T47D (cell line): ENCODE measurements around the gene ITGB5.

Experiments used
- DNase-seq, 2 experiments: peaks; one replicate each; pipeline versions ENCODE4 v3.0.0 to v3.0.0-alpha.2; 2011 to 2012; ENCODE audit warnings: low read depth in 1 of 2, low spot score in 1 of 2
- JUND ChIP-seq: IDR thresholded peaks from 2 replicates; pipeline ENCODE4 v1.6.1; 2012; ENCODE audit warnings: low read depth
- in situ Hi-C: cut with HindIII; loops from 2 replicates; pipeline ENCODE4 v1.10.0; 2016; ENCODE audit warnings: low sequenced_read_pairs, low pct_unique_long_range_greater_than_20kb

Gene ITGB5

DNA sequence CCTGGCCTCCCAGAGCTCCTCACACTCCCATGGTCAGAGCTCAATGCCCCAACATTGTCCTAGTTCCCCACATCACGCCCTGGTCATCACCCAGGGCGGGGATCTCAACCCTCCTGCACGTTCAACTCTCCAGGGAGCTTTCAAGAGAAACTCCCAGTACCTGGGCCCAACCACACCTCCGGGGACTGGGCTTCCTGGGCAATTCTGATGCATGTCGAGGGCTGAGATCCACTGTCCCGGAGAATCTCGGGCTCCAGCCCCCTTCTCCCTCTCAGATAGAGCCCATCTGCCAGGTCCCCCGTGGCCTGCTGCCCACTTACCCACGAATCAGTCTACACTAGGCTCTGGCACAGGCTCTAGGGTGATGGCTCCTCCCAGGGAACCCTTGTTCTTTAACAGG is 117.7 kb downstream of the ITGB5 start:
- no peak for TF ChIP-seq JUND
- no peak for DNase-seq
- in situ Hi-C loops = no loop called here

- peak; percentile 72 for DNase-seq
- in situ Hi-C loops = no loop called here
Measured at GRCh38 chr3:124768812-124769211, 118.4 kb downstream of the ITGB5 start.

DNA sequence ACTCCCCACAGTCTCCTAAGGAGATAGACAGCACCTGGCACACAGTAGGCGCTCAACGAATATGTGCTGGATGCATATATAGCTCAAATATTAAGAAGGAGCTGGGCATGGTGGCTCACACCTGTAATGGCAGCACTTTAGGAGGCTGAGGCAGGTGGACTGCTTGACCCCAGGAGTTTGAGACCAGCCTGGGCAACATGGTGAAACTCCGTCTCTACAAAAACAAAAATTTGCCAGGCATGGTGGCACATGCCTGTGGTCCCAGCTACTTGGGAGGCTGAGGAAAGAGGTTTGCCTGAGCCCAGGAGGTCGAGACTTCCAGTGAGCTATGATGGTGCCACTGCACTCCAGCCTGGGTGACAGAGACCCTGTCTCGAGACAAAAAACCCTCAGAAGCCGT is 119.5 kb downstream of the ITGB5 start:
- no peak for DNase-seq
- in situ Hi-C loops = no loop called here

More at GRCh38 chr3:124768812-124769211, 118.4 kb downstream of the ITGB5 start:
- no peak for TF ChIP-seq JUND

GRCh38 chr3:124767264-124767663 is 119.9 kb downstream of the ITGB5 start:
- in situ Hi-C loops = no loop called here
- no peak for DNase-seq
- TF ChIP-seq JUND = no peak

More for the DNA sequence above, 119.5 kb downstream of the ITGB5 start:
- no peak for TF ChIP-seq JUND

GRCh38 chr3:124766113-124767095 is 120.8 kb downstream of the ITGB5 start:
- in situ Hi-C loops = no loop called here
- no peak for TF ChIP-seq JUND
- DNase-seq = no peak

DNA sequence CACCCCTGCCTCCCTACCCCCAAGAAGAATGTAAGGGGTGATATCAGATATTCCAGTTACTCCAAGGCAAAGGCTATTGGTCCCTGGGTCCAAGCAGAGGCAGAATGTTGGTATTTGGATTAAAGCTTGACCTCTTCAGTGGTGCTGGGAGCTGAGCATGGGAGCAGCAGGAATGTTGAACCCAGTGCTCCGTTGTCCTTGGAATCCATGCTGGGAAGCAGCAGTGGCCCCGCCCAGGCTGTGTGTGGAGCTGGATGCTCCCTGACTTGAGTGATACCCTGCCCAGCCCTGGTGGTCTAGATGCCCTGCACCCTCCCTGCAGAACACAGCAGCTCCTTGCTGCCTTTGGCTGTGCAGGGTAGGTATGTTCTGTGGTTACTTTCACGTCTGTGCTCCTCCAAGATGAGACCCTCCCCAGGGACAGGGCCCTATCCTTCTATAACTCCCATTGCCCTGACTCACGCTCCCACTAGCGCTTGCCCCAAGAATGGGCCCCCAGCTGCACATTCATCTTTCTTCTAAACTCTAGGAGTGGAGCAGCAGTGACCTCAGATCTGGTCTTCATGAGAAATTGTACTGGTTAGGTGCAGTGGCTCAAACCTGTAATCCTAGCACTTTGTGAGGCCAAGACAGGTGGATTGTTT is 121.8 kb downstream of the ITGB5 start:
- in situ Hi-C loops = no loop called here
- no peak for TF ChIP-seq JUND
- no peak for DNase-seq

DNA sequence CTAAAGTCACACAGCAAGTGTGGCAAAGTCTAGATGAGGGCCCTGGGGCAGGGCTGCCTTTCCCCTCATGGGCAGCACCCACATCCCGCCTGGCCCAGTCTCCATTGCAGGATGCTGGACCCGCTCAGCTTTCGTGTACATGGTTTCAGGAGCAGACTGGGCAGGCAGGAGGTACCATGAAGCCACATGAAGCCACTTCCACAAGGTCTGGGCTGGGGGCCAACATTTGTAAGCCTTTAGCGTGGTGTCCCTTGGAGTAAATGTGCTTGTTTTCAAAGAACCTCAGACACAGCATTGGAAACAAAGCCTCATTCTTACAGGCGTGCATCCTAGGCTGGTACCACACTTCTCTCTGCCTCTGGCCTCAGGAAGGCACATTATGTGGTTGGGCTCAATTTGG is 122.4 kb downstream of the ITGB5 start:
- in situ Hi-C loops = no loop called here
- no peak for DNase-seq
- TF ChIP-seq JUND = no peak

DNA sequence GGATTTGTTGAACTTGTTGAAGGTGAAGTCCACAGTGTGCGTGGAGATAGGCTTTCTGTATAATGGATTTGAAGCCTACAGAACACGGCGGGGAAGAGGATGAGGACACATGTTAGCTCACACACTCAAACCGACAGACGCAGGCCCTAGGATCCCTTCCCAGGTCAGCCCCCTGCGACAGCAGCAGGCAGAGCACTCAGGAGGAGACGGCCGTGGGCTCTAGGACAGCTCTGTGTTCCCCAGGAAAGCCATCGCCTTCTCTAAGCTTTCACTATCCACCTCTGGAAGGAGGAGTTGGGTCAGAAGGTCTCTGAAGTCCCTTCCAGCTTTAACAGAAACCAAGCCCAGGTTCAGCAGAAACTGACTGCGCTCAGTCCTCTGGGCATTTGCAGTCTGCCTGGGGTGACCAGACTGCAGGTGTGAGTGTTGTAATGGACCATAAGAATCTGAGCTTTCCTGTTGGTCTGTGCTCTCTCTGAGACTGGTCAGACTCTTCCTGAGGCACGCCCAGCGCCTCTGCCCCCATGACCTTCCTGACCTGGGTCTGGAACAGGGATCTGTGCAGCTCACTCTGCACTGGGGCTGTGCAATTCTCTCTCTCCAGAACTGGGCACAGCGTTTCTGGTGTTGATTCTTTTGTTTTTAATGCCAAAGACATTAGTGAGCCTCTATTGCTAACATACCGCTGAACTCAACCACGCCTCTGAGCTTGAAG is 123.4 kb downstream of the ITGB5 start:
- in situ Hi-C loops = no loop called here
- no peak for DNase-seq
- no peak for TF ChIP-seq JUND

- no peak for TF ChIP-seq JUND
- in situ Hi-C loops = no loop called here
- DNase-seq = no peak
Measured at GRCh38 chr3:124763206-124763605, 124.0 kb downstream of the ITGB5 start.

GRCh38 chr3:124762661-124763011 is 124.5 kb downstream of the ITGB5 start:
- no peak for TF ChIP-seq JUND
- in situ Hi-C loops = no loop called here
- no peak for DNase-seq

- in situ Hi-C loops = no loop called here
- TF ChIP-seq JUND = no peak
- no peak for DNase-seq
Measured at GRCh38 chr3:124761935-124762660, 125.1 kb downstream of the ITGB5 start.

DNA sequence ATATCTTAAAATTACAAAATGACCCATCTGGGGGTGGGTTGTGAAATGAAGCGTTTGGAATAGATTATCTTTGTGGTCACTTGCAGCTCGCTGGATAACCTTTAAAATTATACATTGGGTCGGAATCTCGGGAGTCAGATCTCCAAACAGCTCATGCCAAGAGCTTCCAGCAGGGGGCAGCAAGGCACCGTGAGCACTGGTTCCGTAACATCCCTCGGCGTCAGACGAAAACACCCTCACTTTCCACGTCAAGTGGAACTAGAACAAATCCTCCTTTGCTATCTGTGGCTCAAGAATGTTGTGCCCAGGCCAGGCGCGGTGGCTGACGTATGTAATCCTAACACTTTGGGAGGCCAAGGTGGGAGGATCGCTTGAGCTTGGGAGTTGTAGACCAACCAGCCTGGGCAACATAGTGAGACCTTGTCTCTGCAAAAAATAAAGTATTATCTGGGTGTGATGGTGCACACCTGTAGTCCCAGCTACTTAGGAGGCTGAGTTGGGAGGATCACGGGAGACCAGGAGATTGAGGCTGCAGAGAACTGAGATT is 125.8 kb downstream of the ITGB5 start:
- in situ Hi-C loops = no loop called here
- peak; percentile 59 to 85 for DNase-seq
- no peak for TF ChIP-seq JUND
